ENCODE data around the gene IDS. TPM values are rescaled to one million over a fixed set of nuclear protein-coding genes. Genes with fewer than 3 reads are reported as not detected.

IDS gene
- total RNA-seq, 1 experiment from 2014 or later = 39.2 TPM

GRCh38 chrX:149513825-149514428, 8.8 kb upstream of the IDS start:
- Mint-ChIP-seq H3K27ac (no peak overlapping the region), H3K9me3 (peaks cover 74 to 78% of the 10 kb centered on the region in 2 experiments), H3K4me3 (no peak overlapping the region), H3K4me1 (peaks cover 18 to 20% of the 10 kb centered on the region in 2 experiments), H3K36me3 (ENCODE audit: insufficient read depth in 1 of 3, low read depth in 3 of 3) (peaks cover 3 to 14% (median 10%) of the 10 kb centered on the region in 3 experiments; a peak in 6 of 7 replicates), H3K27me3 (ENCODE audit: low read depth) (peaks cover 2% of the 10 kb centered on the region; the same call in 1 of the 2 replicates)
- Histone ChIP-seq H2BK120ac (ENCODE audit: low read depth, low read length, poor library complexity, severe bottlenecking) (no peak overlapping the region), H2BK20ac (ENCODE audit: low read depth, low read length, poor library complexity, severe bottlenecking) (no peak overlapping the region), H4K8ac (replicated peaks; ENCODE audit: insufficient read length, low read depth, low read length) (no peak overlapping the region), H2BK5ac (ENCODE audit: insufficient read length, low read length) (no peak overlapping the region), H3K23me2 (ENCODE audit: insufficient read length, low read depth, low read length, poor library complexity, severe bottlenecking) (no peaks in the 10 kb centered on the region), H3K79me2 (ENCODE audit: insufficient read depth, low read length) (no peaks in the 10 kb centered on the region), H3K4me2 (ENCODE audit: insufficient read depth, insufficient read length, low read length) (no peak overlapping the region), H3K9ac (ENCODE audit: extremely low read depth, insufficient read length, low read length) (no peak overlapping the region), H3K79me1 (ENCODE audit: insufficient read depth, low read depth, low read length, poor library complexity, severe bottlenecking) (no peaks in the 10 kb centered on the region), H4K20me1 (ENCODE audit: control insufficient read depth, insufficient read depth, insufficient read length) (no peaks in the 10 kb centered on the region), H2BK12ac (ENCODE audit: insufficient read length, low read depth, low read length) (no peak overlapping the region), H3K14ac (ENCODE audit: insufficient read depth, low read length) (no peak overlapping the region), H2BK15ac (ENCODE audit: low read depth, low read length) (no peak overlapping the region), H2AFZ (ENCODE audit: low read length) (no peak overlapping the region), H3T11ph (ENCODE audit: low read length) (no peak overlapping the region), H4K5ac (ENCODE audit: insufficient read length, low read depth, low read length) (no peak overlapping the region), H3K9me3 (ENCODE audit: control insufficient read depth, low read depth, low read length) (peaks cover 41% of the 10 kb centered on the region), H3K4me1 (ENCODE audit: insufficient read depth, low read length) (no peaks in the 10 kb centered on the region), H3K27ac (ENCODE audit: insufficient read length, low read depth, low read length) (no peak overlapping the region), H3K18ac (ENCODE audit: insufficient read length, low read depth, low read length) (no peak overlapping the region), H3K27me3 (ENCODE audit: insufficient read depth, low read length) (no peaks in the 10 kb centered on the region), H3K23ac (ENCODE audit: insufficient read length, low read depth, low read length) (no peak overlapping the region), H3K4ac (ENCODE audit: low read depth, low read length) (no peak overlapping the region), H3K56ac (ENCODE audit: insufficient read length, low read depth, low read length) (no peak overlapping the region), H2AK5ac (ENCODE audit: insufficient read length, low read length) (no peak overlapping the region), H4K91ac (ENCODE audit: insufficient read length, low read depth, low read length) (no peak overlapping the region)
- no CpG with 5 or more reads among the region's 9 CpGs for WGBS (ENCODE audit: extremely low coverage, insufficient read length, low lambda C conversion rate)
- TF ChIP-seq CTCF (conservative IDR thresholded peaks at IDR 0.05) = no peak
- no peak for DNase-seq
